ENCODE measurements around the gene TGM6. TPM values are rescaled to one million over a fixed set of nuclear protein-coding genes. Genes with fewer than 3 reads are reported as not detected.

Gene TGM6
- total RNA-seq, 1 donor from 2014 or later: not detected

DNA sequence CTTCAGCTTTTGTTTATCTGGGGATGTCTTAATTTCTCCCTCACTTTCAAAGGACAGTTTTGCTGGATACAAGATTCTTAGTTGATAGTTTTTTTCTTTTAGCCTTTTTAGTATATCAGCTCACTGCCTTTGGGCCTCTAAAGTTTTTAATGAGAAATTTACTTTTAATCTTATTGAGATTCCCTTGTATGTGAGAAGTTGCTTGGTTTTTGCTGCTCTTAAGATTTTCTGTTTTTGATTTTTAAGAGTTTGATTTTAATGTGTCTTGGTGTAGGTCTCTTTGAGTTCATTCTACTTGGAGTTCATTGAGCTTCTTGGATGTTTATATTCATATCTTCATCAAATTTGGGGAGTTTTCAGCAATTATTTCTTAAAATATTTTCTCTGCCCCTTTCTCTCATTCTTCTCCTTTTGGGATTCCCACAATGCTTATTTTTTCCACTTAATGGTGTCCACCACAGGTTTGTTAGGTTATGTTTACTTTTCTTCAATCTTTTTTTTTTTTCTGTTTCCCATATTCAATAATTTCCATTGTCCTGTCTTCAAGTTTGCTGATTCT is 19.6 kb upstream of the TGM6 start:
- H3K27me3 ChIP-seq (ENCODE audit: control insufficient read depth in 3 of 3, insufficient read depth in 3 of 3, low read length in 3 of 3): no peaks in the 10 kb centered on the region
- H3K27ac ChIP-seq (ENCODE audit: low read depth, low read length): no peak overlapping the region
- H3K9me3 ChIP-seq (ENCODE audit: control insufficient read depth in 3 of 3, low read length in 3 of 3): peaks cover 0 to 2% (median 0%) of the 10 kb centered on the region in 3 donors
- no peak overlapping the region for H3K9ac ChIP-seq (ENCODE audit: low read depth in 1 of 3, low read length in 3 of 3)
- H3K36me3 ChIP-seq (ENCODE audit: control insufficient read depth in 3 of 3, insufficient read depth in 3 of 3, low read length in 3 of 3): no peaks in the 10 kb centered on the region
- H3K4me3 ChIP-seq (ENCODE audit: low read length in 3 of 3): no peak overlapping the region
- H3K4me1 ChIP-seq (ENCODE audit: control insufficient read depth in 3 of 3, insufficient read depth in 3 of 3, low read length in 3 of 3): no peaks in the 10 kb centered on the region

DNA sequence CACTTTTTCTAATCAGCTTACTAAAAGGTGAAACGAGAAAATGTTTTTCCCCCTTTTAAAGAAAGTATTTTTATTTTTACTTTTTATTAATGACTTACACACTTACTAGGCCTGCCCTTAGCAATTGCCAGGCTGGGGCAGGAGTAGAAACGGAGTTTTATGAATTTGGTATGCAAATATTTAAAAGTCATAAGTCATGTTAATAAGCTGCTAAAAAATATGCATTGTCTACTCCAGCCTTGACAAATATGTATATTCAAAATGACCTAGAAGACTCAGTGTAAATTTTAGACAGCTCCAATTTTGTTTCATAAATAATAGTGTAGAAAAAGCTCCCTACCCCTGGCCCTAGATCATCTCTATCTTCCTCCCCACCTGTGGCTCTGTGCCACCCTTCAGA is 17.5 kb upstream of the TGM6 start:
- no peak overlapping the region for H3K4me3 ChIP-seq (ENCODE audit: low read length in 3 of 3)
- H3K9ac ChIP-seq (ENCODE audit: low read depth in 1 of 3, low read length in 3 of 3): no peak overlapping the region
- H3K4me1 ChIP-seq (ENCODE audit: control insufficient read depth in 3 of 3, insufficient read depth in 3 of 3, low read length in 3 of 3): no peaks in the 10 kb centered on the region
- no peaks in the 10 kb centered on the region for H3K27me3 ChIP-seq (ENCODE audit: control insufficient read depth in 3 of 3, insufficient read depth in 3 of 3, low read length in 3 of 3)
- peaks cover 0 to 2% (median 0%) of the 10 kb centered on the region in 3 donors for H3K9me3 ChIP-seq (ENCODE audit: control insufficient read depth in 3 of 3, low read length in 3 of 3)
- H3K27ac ChIP-seq (ENCODE audit: low read depth, low read length): no peak overlapping the region
- no peaks in the 10 kb centered on the region for H3K36me3 ChIP-seq (ENCODE audit: control insufficient read depth in 3 of 3, insufficient read depth in 3 of 3, low read length in 3 of 3)

GRCh38 chr20:2363587-2363986 is 17.1 kb upstream of the TGM6 start:
- H3K27me3 ChIP-seq (ENCODE audit: control insufficient read depth in 3 of 3, insufficient read depth in 3 of 3, low read length in 3 of 3): no peaks in the 10 kb centered on the region
- H3K36me3 ChIP-seq (ENCODE audit: control insufficient read depth in 3 of 3, insufficient read depth in 3 of 3, low read length in 3 of 3): no peaks in the 10 kb centered on the region
- no peak overlapping the region for H3K27ac ChIP-seq (ENCODE audit: low read depth, low read length)
- no peak overlapping the region for H3K4me3 ChIP-seq (ENCODE audit: low read length in 3 of 3)
- H3K9me3 ChIP-seq (ENCODE audit: control insufficient read depth in 3 of 3, low read length in 3 of 3): peaks cover 0 to 2% (median under 1%) of the 10 kb centered on the region in 3 donors
- no peaks in the 10 kb centered on the region for H3K4me1 ChIP-seq (ENCODE audit: control insufficient read depth in 3 of 3, insufficient read depth in 3 of 3, low read length in 3 of 3)
- H3K9ac ChIP-seq (ENCODE audit: low read depth in 1 of 3, low read length in 3 of 3): no peak overlapping the region

DNA sequence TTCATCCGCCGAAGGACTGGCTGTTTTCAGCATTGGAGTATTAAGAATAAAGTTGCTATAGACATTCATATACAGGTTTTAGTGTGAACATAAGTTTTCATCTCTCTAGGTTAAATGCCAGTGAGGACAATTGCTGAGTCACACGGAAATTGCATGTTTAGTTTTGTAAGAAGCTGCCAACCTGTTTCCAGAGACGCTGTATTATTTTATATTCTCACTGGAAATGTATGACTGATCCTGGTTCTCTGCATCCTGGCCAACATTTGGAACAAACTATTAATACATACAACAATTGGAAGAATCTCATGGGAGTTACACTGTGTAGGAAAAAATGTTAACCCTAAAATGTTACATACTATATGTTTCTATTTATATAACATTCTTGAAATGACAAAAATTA is 16.7 kb upstream of the TGM6 start:
- Histone ChIP-seq H3K27ac (ENCODE audit: low read depth, low read length) (no peak overlapping the region), H3K9me3 (ENCODE audit: control insufficient read depth in 3 of 3, low read length in 3 of 3) (peaks cover 0 to 1% (median 1%) of the 10 kb centered on the region in 3 donors), H3K4me3 (ENCODE audit: low read length in 3 of 3) (no peak overlapping the region), H3K36me3 (ENCODE audit: control insufficient read depth in 3 of 3, insufficient read depth in 3 of 3, low read length in 3 of 3) (no peaks in the 10 kb centered on the region), H3K4me1 (ENCODE audit: control insufficient read depth in 3 of 3, insufficient read depth in 3 of 3, low read length in 3 of 3) (no peaks in the 10 kb centered on the region), H3K27me3 (ENCODE audit: control insufficient read depth in 3 of 3, insufficient read depth in 3 of 3, low read length in 3 of 3) (no peaks in the 10 kb centered on the region), H3K9ac (ENCODE audit: low read depth in 1 of 3, low read length in 3 of 3) (no peak overlapping the region)

DNA sequence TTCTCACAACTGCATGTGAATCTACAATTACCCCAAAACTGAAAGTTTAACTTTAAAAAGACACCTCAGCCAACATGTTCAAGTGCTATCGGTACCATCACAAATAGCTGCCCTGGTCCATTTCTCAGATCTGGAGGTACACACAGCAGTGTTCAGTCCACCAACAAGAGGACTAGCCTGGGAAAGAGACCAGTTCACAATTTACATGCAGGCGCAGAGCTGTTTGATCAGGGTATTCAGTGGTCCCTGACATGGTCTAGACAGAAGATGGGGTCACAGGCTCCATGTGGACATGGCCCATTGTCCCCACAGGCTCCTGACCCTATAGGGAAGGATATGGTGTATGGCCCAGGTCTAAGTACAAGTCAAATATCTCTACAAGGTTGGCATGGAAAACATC is 15.6 kb upstream of the TGM6 start:
- Histone ChIP-seq H3K9me3 (ENCODE audit: control insufficient read depth in 3 of 3, low read length in 3 of 3) (peaks cover 0 to 1% (median 0%) of the 10 kb centered on the region in 3 donors), H3K27ac (ENCODE audit: low read depth, low read length) (no peak overlapping the region), H3K9ac (ENCODE audit: low read depth in 1 of 3, low read length in 3 of 3) (no peak overlapping the region), H3K27me3 (ENCODE audit: control insufficient read depth in 3 of 3, insufficient read depth in 3 of 3, low read length in 3 of 3) (no peaks in the 10 kb centered on the region), H3K4me1 (ENCODE audit: control insufficient read depth in 3 of 3, insufficient read depth in 3 of 3, low read length in 3 of 3) (no peaks in the 10 kb centered on the region), H3K4me3 (ENCODE audit: low read length in 3 of 3) (no peak overlapping the region), H3K36me3 (ENCODE audit: control insufficient read depth in 3 of 3, insufficient read depth in 3 of 3, low read length in 3 of 3) (no peaks in the 10 kb centered on the region)

DNA sequence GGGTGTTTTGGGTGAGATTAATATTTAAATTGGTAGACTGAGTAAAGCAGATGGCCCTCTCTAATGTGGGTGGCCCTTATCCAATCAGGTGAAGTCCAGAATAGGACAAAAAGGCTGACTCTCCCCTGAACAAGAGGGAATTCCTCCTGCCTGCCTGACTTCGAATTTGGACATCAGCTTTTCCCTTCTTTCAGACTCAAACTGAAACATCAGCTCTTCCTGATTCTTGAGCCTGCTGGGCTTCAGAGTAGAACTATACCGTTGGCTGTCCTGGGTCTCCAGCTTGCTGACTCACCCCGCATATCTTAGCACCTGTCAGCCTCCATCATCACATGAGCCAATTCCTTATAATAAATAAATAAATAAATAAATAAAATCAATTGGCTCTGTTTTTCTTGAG is 15.0 kb upstream of the TGM6 start:
- no peaks in the 10 kb centered on the region for H3K36me3 ChIP-seq (ENCODE audit: control insufficient read depth in 3 of 3, insufficient read depth in 3 of 3, low read length in 3 of 3)
- H3K4me1 ChIP-seq (ENCODE audit: control insufficient read depth in 3 of 3, insufficient read depth in 3 of 3, low read length in 3 of 3): no peaks in the 10 kb centered on the region
- H3K27me3 ChIP-seq (ENCODE audit: control insufficient read depth in 3 of 3, insufficient read depth in 3 of 3, low read length in 3 of 3): no peaks in the 10 kb centered on the region
- H3K9ac ChIP-seq (ENCODE audit: low read depth in 1 of 3, low read length in 3 of 3): no peak overlapping the region
- H3K4me3 ChIP-seq (ENCODE audit: low read length in 3 of 3): no peak overlapping the region
- peaks cover 0 to 1% (median 0%) of the 10 kb centered on the region in 3 donors for H3K9me3 ChIP-seq (ENCODE audit: control insufficient read depth in 3 of 3, low read length in 3 of 3)
- no peak overlapping the region for H3K27ac ChIP-seq (ENCODE audit: low read depth, low read length)

DNA sequence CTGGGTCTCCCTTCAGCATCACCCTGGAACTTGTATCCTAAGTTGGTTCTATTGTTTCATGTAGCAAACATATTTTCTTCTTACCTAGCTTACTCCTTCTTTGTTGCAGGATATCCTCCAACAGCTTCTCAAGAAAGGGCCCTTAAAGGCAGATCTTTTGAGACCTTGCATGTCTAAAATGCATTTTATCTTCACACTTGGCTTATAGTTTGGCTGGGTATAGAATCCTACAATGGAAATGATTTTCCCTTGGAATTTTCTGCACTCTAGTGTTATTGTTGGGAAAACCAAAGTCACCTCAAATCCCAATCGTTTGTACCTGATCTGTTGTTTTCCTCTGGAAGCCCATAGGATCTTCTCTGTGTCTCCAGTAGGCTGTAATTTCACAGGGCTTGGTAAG is 12.1 kb upstream of the TGM6 start:
- Histone ChIP-seq H3K9me3 (ENCODE audit: control insufficient read depth in 3 of 3, low read length in 3 of 3) (peaks cover 0 to 1% (median 0%) of the 10 kb centered on the region in 3 donors), H3K27ac (ENCODE audit: low read depth, low read length) (no peak overlapping the region), H3K9ac (ENCODE audit: low read depth in 1 of 3, low read length in 3 of 3) (no peak overlapping the region), H3K27me3 (ENCODE audit: control insufficient read depth in 3 of 3, insufficient read depth in 3 of 3, low read length in 3 of 3) (peaks cover 2 to 6% (median 5%) of the 10 kb centered on the region in 3 donors), H3K4me3 (ENCODE audit: low read length in 3 of 3) (no peak overlapping the region), H3K4me1 (ENCODE audit: control insufficient read depth in 3 of 3, insufficient read depth in 3 of 3, low read length in 3 of 3) (no peaks in the 10 kb centered on the region), H3K36me3 (ENCODE audit: control insufficient read depth in 3 of 3, insufficient read depth in 3 of 3, low read length in 3 of 3) (no peaks in the 10 kb centered on the region)

DNA sequence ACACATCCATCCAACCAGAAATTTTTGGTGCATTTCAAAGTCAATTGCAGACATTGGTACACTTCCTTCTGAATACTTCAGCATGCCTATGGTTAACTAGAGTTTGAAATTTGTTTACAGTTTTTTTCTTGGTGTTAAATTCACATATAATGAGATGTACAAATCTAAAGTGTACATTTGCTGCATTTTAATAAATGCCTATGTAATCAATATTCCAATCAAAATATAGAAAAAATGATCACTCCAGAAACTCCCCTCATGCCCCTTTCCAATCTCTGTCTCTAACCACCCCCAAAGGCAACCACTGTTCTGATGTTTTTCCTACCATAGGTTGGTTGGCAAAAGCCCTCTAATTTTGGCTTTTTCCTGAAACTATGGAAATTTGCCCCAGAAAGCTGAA is 7.6 kb upstream of the TGM6 start:
- H3K4me3 ChIP-seq (ENCODE audit: low read length in 3 of 3): no peak overlapping the region
- H3K27me3 ChIP-seq (ENCODE audit: control insufficient read depth in 3 of 3, insufficient read depth in 3 of 3, low read length in 3 of 3): peaks cover 2 to 15% (median 8%) of the 10 kb centered on the region in 3 donors
- no peak overlapping the region for H3K27ac ChIP-seq (ENCODE audit: low read depth, low read length)
- no peak overlapping the region for H3K9ac ChIP-seq (ENCODE audit: low read depth in 1 of 3, low read length in 3 of 3)
- peaks cover 0 to 1% (median 0%) of the 10 kb centered on the region in 3 donors for H3K9me3 ChIP-seq (ENCODE audit: control insufficient read depth in 3 of 3, low read length in 3 of 3)
- no peaks in the 10 kb centered on the region for H3K4me1 ChIP-seq (ENCODE audit: control insufficient read depth in 3 of 3, insufficient read depth in 3 of 3, low read length in 3 of 3)
- H3K36me3 ChIP-seq (ENCODE audit: control insufficient read depth in 3 of 3, insufficient read depth in 3 of 3, low read length in 3 of 3): no peaks in the 10 kb centered on the region

- no peak overlapping the region for H3K9ac ChIP-seq (ENCODE audit: low read depth in 1 of 3, low read length in 3 of 3)
- no peak overlapping the region for H3K27ac ChIP-seq (ENCODE audit: low read depth, low read length)
- no peaks in the 10 kb centered on the region for H3K9me3 ChIP-seq (ENCODE audit: control insufficient read depth in 3 of 3, low read length in 3 of 3)
- H3K36me3 ChIP-seq (ENCODE audit: control insufficient read depth in 3 of 3, insufficient read depth in 3 of 3, low read length in 3 of 3): no peaks in the 10 kb centered on the region
- peaks cover 2 to 15% (median 8%) of the 10 kb centered on the region in 3 donors for H3K27me3 ChIP-seq (ENCODE audit: control insufficient read depth in 3 of 3, insufficient read depth in 3 of 3, low read length in 3 of 3)
- H3K4me1 ChIP-seq (ENCODE audit: control insufficient read depth in 3 of 3, insufficient read depth in 3 of 3, low read length in 3 of 3): no peaks in the 10 kb centered on the region
- no peak overlapping the region for H3K4me3 ChIP-seq (ENCODE audit: low read length in 3 of 3)
These were observed 6.2 kb upstream of the TGM6 start for GRCh38 chr20:2374346-2375125.

DNA sequence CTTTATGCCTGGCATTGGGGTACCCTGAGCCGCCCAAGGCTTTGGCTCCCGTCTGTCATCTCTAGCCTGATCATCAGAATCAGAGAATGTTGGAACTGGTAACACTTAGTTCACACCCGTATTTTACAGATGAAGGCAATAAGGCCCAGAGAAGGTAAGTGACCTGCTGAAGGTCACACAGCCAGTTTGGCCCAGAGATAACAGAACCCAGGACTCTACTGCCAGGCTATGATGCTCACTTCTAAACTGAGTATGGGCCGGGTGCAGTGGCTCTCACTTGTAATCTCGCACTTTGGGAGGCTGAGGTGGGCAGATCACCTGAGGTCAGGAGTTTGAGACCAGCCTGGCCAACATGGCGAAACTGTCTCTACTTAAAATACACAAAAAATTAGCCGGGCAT is 1.8 kb upstream of the TGM6 start:
- no peak overlapping the region for H3K9ac ChIP-seq (ENCODE audit: low read depth in 1 of 3, low read length in 3 of 3)
- no peaks in the 10 kb centered on the region for H3K36me3 ChIP-seq (ENCODE audit: control insufficient read depth in 3 of 3, insufficient read depth in 3 of 3, low read length in 3 of 3)
- H3K27ac ChIP-seq (ENCODE audit: low read depth, low read length): no peak overlapping the region
- H3K27me3 ChIP-seq (ENCODE audit: control insufficient read depth in 3 of 3, insufficient read depth in 3 of 3, low read length in 3 of 3): peaks cover 0 to 10% (median 4%) of the 10 kb centered on the region in 3 donors
- H3K9me3 ChIP-seq (ENCODE audit: control insufficient read depth in 3 of 3, low read length in 3 of 3): no peaks in the 10 kb centered on the region
- H3K4me3 ChIP-seq (ENCODE audit: low read length in 3 of 3): no peak overlapping the region
- H3K4me1 ChIP-seq (ENCODE audit: control insufficient read depth in 3 of 3, insufficient read depth in 3 of 3, low read length in 3 of 3): no peaks in the 10 kb centered on the region

Measured in skeletal muscle tissue (tissue), 4 donors.